HuH-7 (cell line): ENCODE data around the gene OR52E1.
"Not testable (repeated sequence)": the region's sequence is repeated elsewhere in the genome, so short reads cannot be mapped to it uniquely, and the experiment has no call there.

ENCODE experiments used
- DNase-seq: peaks from one replicate; pipeline ENCODE4 v3.0.0; 2011; ENCODE audit warnings: low spot score

The OR52E1 gene

GRCh38 chr11:5069272-5069671, at the start of gene OR52E1:
Gene OR52E1, plus strand, starts transcription at chr11:5069572.
- DNase-seq, result no peak

- no peak for DNase-seq
Measured at GRCh38 chr11:5021996-5022395, 47.4 kb upstream of the OR52E1 start.

- DNase-seq, result no peak
Measured at GRCh38 chr11:5036669-5037068, 32.7 kb upstream of the OR52E1 start.

GRCh38 chr11:5037926-5038325, 31.4 kb upstream of the OR52E1 start:
- DNase-seq, result no peak

DNA sequence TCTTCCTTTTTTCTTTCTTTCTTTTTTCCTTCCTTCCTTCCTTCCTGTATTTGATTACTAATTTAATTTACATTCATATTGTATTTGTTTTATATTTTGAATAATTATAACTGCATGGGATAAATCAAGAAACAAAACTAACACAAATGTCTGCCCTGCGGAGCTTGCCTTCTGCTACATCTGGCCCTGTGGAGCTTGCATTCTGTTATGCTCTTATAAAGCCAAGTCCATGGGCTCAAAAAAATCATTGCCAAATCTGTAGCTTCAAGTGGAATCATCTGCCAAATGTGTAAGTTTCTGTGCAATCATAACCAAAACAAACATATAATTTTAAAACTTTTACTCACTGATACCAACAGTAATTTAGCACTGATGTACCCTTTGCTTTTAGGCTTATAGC, 31.0 kb upstream of the OR52E1 start:
- DNase-seq, result no peak

- DNase-seq, result no peak
Measured at GRCh38 chr11:5040876-5041275, 28.5 kb upstream of the OR52E1 start.

- DNase-seq, result no peak
Measured at GRCh38 chr11:5042091-5042490, 27.3 kb upstream of the OR52E1 start.

DNA sequence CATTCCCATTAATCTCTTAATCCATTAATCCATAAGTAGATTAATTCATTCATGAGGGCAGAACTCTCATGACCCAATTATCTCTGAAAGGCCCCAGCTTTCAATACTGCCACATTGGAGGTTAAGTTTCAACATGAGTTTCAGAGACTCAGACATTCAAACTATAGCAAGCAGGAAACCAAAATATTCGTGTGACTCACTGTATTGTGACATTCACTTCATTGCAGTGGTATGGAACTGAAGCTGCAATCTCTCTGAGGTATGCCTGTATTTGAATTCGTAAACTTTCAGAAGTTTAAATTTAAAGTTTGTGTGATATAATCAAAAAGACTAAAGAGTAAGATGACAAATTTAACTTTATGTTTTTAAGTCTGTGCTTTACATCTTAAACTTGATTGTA, 26.0 kb upstream of the OR52E1 start:
- no peak for DNase-seq

DNA sequence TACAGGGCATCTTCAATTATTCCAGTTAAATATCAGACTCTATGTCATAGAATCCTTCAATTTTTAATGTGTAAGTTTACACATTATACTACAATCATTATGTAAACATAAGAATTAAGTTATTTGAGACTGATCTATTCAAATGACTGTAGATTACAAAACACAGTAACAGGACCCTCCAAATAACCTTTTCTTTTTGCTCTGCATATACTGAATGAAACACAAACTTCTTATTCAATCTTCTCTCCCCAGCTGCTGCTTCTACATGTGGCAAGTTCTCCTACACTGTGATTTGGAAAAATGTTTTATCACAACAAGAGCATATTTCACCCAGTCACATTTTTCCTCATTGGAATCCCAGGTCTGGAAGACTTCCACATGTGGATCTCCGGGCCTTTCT, 23.1 kb upstream of the OR52E1 start, which contains the start of gene OR52J3:
TSS of gene OR52J3 (plus strand) at position 301 of the 400 bp plus-strand sequence. CDS start at position 301, 0 bp downstream.
- DNase-seq, result no peak

DNA sequence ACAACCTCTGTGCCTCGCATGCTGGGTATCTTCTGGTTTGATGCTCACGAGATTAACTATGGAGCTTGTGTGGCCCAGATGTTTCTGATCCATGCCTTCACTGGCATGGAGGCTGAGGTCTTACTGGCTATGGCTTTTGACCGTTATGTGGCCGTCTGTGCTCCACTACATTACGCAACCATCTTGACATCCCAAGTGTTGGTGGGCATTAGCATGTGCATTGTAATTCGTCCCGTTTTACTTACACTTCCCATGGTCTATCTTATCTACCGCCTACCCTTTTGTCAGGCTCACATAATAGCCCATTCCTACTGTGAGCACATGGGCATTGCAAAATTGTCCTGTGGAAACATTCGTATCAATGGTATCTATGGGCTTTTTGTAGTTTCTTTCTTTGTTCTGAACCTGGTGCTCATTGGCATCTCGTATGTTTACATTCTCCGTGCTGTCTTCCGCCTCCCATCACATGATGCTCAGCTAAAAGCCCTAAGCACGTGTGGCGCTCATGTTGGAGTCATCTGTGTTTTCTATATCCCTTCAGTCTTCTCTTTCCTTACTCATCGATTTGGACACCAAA, 22.5 kb upstream of the OR52E1 start:
- no peak for DNase-seq

GRCh38 chr11:5058679-5059078, 10.7 kb upstream of the OR52E1 start:
- DNase-seq, result not testable (repeated sequence)

- no peak for DNase-seq
Measured at GRCh38 chr11:5059391-5059790, 10.0 kb upstream of the OR52E1 start, which contains the start of gene OR52E2. Gene OR52E2, minus strand, starts transcription at chr11:5059627. Its CDS starts 0 bp downstream, at chr11:5059627.

DNA sequence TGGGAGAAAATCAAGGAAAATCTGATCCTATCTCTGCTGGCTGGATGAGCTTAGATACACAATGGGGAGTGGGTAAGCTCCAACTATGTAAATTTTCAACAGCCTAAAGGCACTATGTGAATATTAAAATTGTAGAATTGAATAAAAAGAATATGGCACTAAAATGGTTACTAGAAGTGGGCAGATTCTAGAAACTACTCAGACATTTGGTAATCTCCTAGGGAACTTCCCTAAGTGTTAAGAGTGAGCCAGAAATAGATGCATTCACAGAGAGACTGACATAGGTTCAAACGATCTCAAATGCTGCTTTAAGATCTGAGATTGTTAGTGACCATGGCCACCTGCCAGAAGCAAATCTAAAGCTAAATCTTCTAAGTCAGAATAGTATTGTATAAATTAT, 4.3 kb upstream of the OR52E1 start:
- DNase-seq, result no peak

DNA sequence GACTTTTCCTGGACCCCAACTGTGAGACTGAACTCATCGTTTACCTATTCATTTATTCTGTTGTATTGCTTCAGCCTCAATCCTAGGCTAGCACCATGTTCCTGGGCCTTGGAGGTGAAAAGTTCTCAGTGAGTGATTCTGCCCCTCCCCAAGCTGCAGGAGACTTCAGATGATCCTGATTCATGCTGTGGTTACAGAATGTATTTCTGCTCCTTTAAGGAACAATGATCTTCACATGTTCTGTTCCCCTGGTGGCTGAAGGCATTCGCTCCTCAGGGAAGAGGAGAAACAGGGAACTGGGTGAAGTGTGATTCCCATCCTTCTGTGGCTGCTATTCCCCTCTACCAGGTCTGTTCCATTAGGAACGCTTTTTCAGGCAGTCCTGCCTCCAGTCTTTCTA, 2.4 kb downstream of the OR52E1 start:
- DNase-seq, result no peak

- no peak for DNase-seq
Measured at GRCh38 chr11:5081405-5081804, 12.0 kb downstream of the OR52E1 start.

DNA sequence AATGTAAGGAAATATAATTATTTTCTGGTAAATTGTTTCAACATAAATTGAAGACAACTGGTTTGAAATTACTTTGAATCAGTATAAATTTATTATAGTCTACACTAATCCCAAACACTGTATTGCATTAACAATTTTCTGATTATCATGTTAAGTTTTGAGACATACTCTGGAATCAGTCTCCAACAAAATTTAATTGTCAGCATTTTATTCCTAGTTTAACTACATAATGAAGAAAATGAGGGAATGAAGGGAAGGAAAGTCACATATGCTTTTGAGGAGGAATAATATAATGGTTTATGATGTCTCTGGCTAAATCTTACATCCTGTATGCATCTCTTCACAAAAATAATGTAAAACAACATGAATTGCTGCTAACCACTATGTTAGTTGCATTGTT, 14.2 kb downstream of the OR52E1 start:
- DNase-seq, result no peak

GRCh38 chr11:5088556-5088955, 19.2 kb downstream of the OR52E1 start:
- no peak for DNase-seq

DNA sequence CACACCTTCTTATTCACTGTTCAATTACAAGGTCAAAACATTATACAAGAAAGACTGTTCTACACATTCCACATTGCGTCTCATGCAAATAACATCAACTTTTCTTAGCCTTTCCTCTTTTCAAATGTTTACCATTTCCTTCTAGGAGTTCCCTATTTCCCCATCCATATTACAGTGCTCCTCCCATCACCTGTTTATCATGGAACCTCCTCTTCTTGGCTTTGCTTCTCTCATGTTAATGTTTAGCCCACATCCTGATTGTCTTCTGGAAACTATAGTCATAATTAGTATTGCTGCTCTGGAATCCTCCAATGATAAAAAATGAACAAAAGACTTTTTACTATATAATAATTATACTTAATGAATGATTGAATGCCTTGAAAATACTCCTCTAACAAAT, 21.3 kb downstream of the OR52E1 start:
- no peak for DNase-seq

DNA sequence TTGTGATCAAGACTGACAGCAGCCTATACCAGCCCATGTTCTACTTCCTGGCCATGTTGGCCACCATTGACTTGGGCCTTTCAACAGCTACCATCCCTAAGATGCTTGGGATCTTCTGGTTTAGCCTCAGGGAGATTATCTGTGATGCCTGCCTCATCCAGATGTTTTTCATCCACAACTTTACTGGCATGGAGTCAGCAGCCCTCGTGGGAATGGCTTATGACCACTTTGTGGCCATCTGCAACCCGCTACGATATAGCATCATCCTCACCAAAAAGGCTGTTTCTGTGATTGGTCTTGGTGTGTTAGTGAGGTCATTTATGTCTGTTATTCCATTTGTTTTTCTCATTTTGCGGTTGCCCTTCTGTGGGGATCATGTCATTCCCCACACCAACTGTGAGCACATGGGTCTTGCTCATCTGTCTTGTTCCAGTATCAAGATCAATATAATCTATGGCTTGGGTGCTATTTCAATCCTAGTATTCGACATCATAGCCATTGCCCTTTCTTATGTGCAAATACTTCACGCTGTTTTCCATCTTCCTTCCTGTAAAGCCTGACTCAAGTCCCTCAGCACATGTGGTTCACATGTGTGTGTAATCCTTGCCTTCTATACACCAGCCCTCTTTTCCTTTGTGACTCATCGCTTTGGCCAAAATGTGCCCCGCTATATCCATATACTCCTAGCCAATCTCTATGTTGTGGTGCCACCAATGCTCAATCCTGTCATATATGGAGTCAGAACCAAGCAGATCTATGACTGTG, 23.6 kb downstream of the OR52E1 start:
- no peak for DNase-seq

DNA sequence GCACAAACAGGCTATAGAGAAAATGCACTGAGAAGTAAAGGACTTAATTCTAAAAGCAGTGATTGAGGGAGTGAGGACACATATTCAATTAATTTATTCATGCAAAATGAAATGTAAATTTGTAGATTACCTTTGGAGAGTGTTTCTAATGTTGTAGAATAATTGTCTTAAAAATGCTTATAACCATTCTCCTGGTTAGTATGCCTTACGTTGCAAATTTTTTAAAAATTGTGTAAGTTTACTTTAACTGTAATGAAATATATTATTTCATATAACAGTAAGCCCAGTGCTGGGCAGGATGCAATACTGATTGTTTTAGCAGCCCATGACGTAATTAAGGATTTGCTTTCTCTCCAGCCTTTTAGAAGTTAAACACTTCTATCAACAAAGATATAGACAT, 26.6 kb downstream of the OR52E1 start:
- DNase-seq, result no peak

- no peak for DNase-seq
Measured at GRCh38 chr11:5102246-5102645, 32.9 kb downstream of the OR52E1 start.

DNA sequence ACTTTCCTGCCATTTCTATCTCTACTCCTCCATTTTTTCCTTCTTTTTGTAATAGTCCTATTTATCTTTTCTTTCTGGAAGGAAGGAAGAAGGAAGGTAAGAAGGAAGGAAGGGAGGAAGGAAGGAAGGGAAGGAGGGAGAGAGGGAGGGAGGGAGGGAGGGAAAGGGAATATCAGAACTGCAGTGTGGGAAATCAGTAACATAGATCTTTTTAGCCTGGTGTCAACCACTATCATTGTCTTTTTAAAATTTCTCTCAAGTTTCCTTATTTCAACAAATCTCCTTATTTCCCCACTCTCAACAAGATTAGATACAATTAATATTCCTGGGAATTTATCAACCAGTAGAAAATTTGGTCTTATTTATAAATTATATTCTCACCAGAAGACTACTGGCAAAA, 33.7 kb downstream of the OR52E1 start:
- DNase-seq, result no peak

DNA sequence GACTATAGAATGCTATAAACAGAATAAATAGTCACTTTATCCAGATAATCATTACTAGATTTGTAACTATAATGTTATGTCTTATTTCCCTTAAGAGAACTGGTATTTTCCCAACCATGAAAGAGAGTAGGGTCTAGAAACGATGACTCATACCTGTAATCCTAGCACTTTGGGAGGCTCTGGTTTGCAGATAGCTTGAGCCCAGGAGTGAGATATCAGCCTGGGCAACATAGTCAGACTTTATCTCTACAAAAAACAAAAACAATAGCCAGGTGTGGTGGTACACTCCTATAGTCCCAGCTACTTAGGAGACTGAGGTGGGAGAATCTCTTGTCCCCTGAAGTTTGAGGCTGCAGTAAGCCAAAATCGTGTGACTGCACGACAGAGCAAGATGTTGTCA, 37.9 kb downstream of the OR52E1 start:
- no peak for DNase-seq

DNA sequence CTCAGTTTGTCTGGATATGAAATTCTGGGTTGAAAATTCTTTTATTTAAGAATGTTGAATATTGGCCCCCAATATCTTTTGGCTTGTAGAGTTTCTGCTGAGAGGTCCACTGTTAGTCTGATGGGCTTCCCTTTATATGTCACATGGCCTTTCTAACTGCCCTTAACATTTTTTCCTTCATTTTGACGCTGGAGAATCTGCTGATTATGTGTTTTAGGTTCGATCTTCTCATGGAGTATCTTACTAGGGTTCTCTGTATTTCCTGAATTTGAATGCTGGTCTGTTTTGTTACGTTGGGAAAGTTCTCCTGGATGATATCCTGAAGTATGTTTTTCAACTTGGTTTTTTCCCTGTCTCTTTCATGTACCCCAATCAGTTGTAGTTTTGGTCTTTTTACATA, 46.0 kb downstream of the OR52E1 start:
- DNase-seq, result no peak
